ENCODE data around the gene ARAP1.

GRCh38 chr11:72724851-72725723, 27.1 kb downstream of the ARAP1 start:
- no peak for TF ChIP-seq ZNF274 (IDR thresholded peaks at IDR 0.05; ENCODE audit: low read depth, low read length)
- no peak for TF ChIP-seq SUZ12 (IDR thresholded peaks at IDR 0.05; ENCODE audit: extremely low read depth, insufficient read depth, insufficient read length)
